ENCODE data around the gene ZMYND8.
"Not testable (repeated sequence)": the region's sequence is repeated elsewhere in the genome, so short reads cannot be mapped to it uniquely, and the experiment has no call there.

The ZMYND8 gene

DNA sequence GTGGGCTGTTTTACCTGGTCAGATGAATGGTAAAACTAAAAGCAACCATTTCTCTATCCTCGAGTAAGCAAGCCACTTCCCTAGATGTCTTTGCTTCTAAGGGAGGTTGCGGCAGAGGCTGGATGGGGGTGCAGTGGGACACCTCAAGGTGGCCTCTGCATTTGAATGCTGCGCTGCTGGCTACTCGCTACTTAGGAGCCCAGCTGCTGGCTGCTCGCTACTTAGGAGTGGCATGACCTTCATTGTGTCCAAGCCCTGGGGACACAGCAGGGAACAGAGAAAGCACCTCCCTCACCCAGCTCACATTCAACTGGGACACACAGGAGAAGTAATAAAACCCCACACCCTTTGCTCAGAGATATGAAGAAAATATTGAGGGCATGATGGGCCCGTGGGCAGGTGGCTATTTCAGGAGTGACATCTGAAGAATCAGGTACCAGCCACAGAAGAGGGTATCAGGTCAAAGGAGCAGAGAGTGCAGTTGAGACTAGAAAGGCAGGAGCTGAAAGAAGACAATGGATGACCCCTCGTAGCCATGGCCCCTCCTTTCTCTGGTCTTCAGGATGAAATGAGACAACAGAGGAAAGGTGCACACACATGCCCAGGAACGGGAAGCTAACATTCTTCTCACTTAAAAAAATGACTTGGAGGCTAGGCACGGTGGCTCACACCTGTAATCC lies 149.4 kb downstream of the ZMYND8 start:
- no peak for DNase-seq (ENCODE audit: low read depth in 2 of 2, low spot score in 1 of 2)

DNA sequence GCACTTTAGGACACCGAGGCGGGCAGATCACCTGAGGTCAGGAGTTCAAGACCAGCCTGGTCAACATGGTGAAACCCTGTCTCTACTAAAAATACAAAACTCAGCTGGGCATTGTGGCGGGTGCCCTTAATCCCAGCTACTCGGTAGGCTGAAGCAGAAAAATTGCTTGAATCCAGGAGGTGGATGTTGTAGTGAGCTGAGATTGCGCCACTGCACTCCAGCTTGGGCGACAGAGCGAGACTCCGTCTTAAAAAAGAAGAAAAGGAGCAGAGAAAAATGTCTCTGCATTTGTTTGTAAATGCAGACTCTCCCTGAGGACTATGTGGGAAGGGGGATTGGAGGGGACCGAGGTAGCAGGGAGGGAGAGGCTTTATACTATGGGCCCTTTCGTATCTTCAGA lies 149.9 kb downstream of the ZMYND8 start:
- not testable (repeated sequence) for DNase-seq (ENCODE audit: low read depth in 2 of 2, low spot score in 1 of 2)

- DNase-seq (ENCODE audit: low read depth in 2 of 2, low spot score in 1 of 2) = peak in 1 of 2 donors; percentile 30
Observed at GRCh38 chr20:47205577-47206123, 150.8 kb downstream of the ZMYND8 start.

GRCh38 chr20:47204850-47205122 lies 151.7 kb downstream of the ZMYND8 start:
- DNase-seq (ENCODE audit: low read depth in 2 of 2, low spot score in 1 of 2) = not testable (repeated sequence)

- no peak for DNase-seq (ENCODE audit: low read depth in 2 of 2, low spot score in 1 of 2)
Observed at GRCh38 chr20:47204008-47204849, 152.3 kb downstream of the ZMYND8 start.

DNA sequence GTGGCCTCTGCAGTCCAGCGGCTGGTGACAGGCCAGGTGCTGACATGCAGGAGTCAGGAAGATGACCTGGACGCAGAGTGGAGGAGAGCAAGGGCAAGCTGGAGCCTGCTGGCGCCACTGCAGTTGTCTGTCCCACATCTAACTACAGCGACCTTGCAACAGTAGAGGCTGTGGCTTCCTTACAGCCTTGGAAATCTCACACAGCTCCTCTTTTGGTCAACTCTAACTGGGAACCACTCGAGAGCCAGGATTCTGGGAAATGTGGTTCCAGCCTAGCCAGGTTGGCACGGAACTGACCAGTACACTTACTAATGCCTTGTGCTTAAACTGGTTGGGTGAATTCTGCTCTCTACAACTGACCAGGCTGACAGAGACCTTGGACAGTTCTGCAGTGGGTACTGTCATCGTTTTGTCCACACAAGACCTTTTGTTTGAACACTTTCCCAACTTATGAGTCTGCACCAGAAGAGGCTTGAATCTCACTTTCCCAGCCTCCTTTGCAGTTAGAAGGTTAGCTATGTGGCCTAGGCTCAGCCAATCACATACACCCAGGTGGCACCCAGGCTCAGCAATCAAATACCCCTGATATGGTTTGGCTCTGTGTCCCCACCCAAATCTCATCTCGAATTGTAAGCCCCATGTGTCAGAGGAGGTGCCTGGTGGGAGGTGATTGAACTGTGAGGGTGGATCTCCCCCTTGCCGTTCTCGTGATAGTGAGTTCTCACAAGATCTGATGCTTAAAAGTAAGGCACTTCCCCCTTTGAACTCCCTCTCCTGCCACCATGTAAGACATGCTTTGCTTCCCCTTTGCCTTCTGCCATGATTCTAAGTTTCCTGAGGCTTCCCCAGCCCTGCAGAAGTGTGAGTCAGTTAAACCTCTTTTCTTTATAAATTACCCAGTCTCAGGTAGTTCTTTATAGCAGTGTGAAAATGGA lies 153.5 kb downstream of the ZMYND8 start:
- no peak for DNase-seq (ENCODE audit: low read depth in 2 of 2, low spot score in 1 of 2)

GRCh38 chr20:47201074-47201730 lies 155.3 kb downstream of the ZMYND8 start:
- DNase-seq (ENCODE audit: low read depth in 2 of 2, low spot score in 1 of 2) = no peak

- no peak for DNase-seq (ENCODE audit: low read depth in 2 of 2, low spot score in 1 of 2)
Observed at GRCh38 chr20:47198996-47199552, 157.4 kb downstream of the ZMYND8 start.

DNA sequence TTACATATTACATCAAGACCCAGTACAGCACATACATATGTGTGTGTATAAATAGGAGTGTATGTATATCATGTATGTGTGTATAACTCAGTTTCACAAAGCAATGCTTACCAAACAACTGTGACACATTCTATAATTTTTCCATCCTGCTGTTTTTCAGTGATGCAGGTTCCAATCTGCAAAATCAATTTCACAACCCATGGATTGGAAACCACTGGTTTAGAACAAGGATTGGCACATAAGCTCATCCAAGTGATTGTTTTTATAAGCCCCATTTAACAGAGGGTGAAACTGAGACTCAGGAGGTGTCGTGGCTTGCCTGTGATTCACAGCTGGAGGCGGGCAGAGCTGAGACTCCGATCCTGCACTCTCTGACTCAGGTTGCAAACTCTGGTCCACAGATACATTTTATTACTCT lies 158.2 kb downstream of the ZMYND8 start:
- no peak for DNase-seq (ENCODE audit: low read depth in 2 of 2, low spot score in 1 of 2)

- DNase-seq (ENCODE audit: low read depth in 2 of 2, low spot score in 1 of 2) = peak; percentile 5 to 49
Observed at GRCh38 chr20:47196091-47197081, 160.1 kb downstream of the ZMYND8 start.

DNA sequence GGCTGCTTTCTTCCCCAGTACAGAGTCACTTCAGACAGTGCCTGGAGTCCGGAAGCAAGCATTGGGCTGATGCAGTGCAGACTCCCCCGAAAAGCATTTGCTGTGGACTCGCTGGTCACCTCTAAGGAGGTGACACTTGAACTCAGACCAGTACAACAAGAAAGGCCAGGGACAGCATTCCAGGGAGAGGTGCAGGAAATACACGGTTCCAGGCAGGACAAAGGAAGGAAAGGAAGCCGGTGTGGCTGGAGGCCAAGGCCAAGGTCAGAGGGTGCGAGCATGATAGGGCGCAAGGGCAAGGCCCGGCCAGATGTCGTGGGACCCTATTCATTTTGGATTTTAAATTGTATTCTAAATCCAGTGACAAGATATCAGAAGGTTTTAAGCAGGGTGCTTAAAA lies 160.9 kb downstream of the ZMYND8 start:
- DNase-seq (ENCODE audit: low read depth in 2 of 2, low spot score in 1 of 2) = no peak

GRCh38 chr20:47191956-47192355 lies 164.5 kb downstream of the ZMYND8 start:
- DNase-seq (ENCODE audit: low read depth in 2 of 2, low spot score in 1 of 2) = no peak

DNA sequence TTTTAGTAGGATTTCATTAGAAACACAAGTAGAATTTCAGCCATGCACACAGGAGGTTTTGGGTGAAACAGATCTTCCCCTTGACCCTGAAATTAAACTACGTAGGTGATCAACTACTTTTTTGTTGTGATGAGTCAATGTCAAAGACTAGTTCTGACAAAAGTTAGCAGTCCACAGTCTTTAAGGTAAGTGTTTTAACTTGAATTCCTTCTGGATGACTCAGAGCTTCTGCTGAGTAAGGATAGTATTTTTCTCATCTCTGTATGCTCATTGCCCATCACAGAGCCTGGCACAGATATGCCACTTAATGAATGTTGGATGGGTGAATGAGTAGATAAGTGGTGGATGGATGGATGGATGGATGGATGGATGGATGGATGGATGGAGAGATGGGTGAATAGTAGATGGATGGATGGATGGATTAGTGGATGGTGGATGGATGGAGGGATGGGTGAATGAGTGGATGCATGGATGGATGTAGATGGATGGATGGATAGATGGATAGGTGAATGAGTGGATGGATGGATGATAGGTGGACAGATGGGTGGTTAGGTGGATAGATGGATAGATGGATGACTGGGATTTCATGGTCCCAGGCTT lies 165.3 kb downstream of the ZMYND8 start:
- DNase-seq (ENCODE audit: low read depth in 2 of 2, low spot score in 1 of 2) = no peak

- DNase-seq (ENCODE audit: low read depth in 2 of 2, low spot score in 1 of 2) = no peak
Observed at GRCh38 chr20:47189060-47189459, 167.4 kb downstream of the ZMYND8 start.

DNA sequence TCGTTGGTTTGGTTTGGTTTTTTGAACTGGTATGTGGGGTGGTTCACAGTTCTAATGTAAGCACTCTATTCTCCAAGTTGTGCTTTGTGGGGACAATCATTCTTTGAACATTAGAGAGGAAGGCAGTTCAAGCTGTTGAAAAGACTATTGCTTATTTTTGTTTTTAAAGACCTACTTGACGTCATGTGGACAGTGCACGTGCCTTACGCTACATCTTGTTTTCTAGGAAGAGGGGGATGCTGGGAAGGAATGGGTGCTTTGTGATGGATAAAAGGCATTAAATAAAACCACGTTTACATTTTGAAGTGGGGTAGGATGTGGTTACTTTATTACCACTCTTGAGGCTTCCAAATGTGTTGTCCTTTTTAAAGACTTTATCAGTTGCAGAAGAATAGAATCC lies 168.0 kb downstream of the ZMYND8 start:
- no peak for DNase-seq (ENCODE audit: low read depth in 2 of 2, low spot score in 1 of 2)

GRCh38 chr20:47187450-47188195 lies 168.9 kb downstream of the ZMYND8 start:
- DNase-seq (ENCODE audit: low read depth in 2 of 2, low spot score in 1 of 2) = no peak

GRCh38 chr20:47183367-47183766 lies 173.1 kb downstream of the ZMYND8 start:
- no peak for DNase-seq (ENCODE audit: low read depth in 2 of 2, low spot score in 1 of 2)

All from stimulated activated CD8-positive, alpha-beta memory T cell treated with anti-CD3 and anti-CD28 coated beads, Interleukin-4, amount 100 ng/mL, for 4 hours (primary cell).